Measurements from ENCODE around the gene COPS3. TPM values are rescaled to one million over a fixed set of nuclear protein-coding genes. Genes with fewer than 3 reads are reported as not detected.

The COPS3 gene
- total RNA-seq, 1 donor from 2014 or later: 36.6 TPM

DNA sequence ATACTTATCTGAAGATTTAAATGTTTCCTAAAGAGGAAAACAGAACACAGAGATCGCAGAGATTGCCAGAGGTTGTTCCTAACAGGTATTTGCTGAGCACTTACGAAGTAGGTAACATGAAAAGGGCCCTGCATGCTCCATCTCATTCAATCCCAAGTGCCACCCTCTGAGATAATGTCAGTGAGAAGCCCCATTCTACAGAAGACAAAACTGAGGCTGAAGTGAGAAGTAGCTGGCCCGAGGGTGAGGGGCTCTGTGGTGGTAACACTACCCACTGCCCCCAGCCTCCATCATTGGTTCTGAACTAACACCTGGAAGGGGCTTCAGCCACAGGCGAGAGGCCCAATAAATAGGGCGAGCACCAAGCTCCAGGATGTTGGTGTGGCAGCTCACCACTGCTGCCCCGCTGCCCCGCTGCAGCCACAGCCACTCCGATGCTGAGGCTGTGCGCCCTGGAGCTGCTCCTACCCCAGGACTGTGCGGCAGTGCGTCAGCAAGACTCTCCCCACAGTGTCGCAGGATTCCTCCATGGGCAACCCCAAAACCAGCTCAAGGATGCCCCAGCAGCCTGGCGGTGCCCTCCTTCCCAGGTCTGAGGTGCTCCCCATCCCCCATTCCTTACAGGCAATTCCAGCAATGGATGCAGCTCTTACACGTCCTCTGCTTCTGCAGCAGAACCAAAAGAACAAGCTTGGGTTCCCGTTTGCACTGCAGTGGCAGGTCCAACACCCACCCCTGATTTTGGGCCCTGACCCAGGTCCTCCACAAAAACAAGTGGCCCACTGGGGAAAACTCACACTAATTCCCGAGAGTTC, 54.4 kb downstream of the COPS3 start:
- Histone ChIP-seq H3K27me3 (no peaks in the 10 kb centered on the region), H3K36me3 (peaks cover 95 to 100% of the 10 kb centered on the region in 2 donors), H3K4me1 (no peaks in the 10 kb centered on the region), H3K4me3 (no peak overlapping the region), H3K9me3 (no peaks in the 10 kb centered on the region), H3K27ac (no peak overlapping the region)
- no peak for TF ChIP-seq CTCF (IDR thresholded peaks at IDR 0.05)
- intact Hi-C loops (cut with DNase I): no loop called here
- no peak for DNase-seq (ENCODE audit: low spot score in 2 of 2)

- Histone ChIP-seq H3K27me3 (no peaks in the 10 kb centered on the region), H3K36me3 (peaks cover 96 to 100% of the 10 kb centered on the region in 2 donors)
- intact Hi-C loops (cut with DNase I): no loop called here
These were observed 55.1 kb downstream of the COPS3 start for GRCh38 chr17:17225901-17226300.

DNA sequence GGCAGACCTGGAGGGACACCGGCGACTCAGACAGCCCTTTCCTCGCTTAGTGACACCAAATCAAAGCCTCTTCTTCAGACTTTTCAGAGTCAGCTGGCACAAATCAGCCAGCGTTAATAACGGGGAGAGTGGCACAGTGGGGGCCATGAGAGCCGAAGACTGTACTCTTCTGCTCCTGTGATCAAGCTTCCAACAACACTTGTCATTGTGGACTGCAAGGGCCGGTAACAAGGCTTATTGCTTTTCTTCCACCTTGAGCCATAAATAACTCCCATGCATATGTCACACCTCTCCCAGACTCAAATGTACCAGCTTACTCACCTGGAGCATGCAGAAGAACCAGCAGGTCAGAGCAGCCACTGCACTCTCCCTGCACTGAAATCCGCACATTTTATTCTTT, 56.9 kb downstream of the COPS3 start:
- Histone ChIP-seq H3K27ac (no peak overlapping the region), H3K27me3 (no peaks in the 10 kb centered on the region), H3K4me3 (no peak overlapping the region), H3K9me3 (no peaks in the 10 kb centered on the region), H3K4me1 (no peaks in the 10 kb centered on the region), H3K36me3 (peaks cover 97% of the 10 kb centered on the region in 2 donors)
- no peak for DNase-seq (ENCODE audit: low spot score in 2 of 2)
- intact Hi-C loops (cut with DNase I): no loop called here
- no peak for TF ChIP-seq CTCF (IDR thresholded peaks at IDR 0.05)

More at GRCh38 chr17:17225901-17226300, 55.1 kb downstream of the COPS3 start:
- no peaks in the 10 kb centered on the region for H3K9me3 ChIP-seq
- no peak overlapping the region for H3K27ac ChIP-seq
- no peak overlapping the region for H3K4me3 ChIP-seq
- H3K4me1 ChIP-seq: no peaks in the 10 kb centered on the region
- no peak for TF ChIP-seq CTCF (IDR thresholded peaks at IDR 0.05)
- no peak for DNase-seq (ENCODE audit: low spot score in 2 of 2)

- DNase-seq (ENCODE audit: low spot score in 2 of 2): no peak
- TF ChIP-seq CTCF (IDR thresholded peaks at IDR 0.05): no peak
- Histone ChIP-seq H3K36me3 (peaks cover 97% of the 10 kb centered on the region in 2 donors), H3K4me3 (no peak overlapping the region), H3K27me3 (no peaks in the 10 kb centered on the region), H3K27ac (no peak overlapping the region), H3K4me1 (no peaks in the 10 kb centered on the region), H3K9me3 (no peaks in the 10 kb centered on the region)
- intact Hi-C loops (cut with DNase I): no loop called here
These were observed 57.3 kb downstream of the COPS3 start for GRCh38 chr17:17223736-17224135.

- TF ChIP-seq CTCF (IDR thresholded peaks at IDR 0.05): no peak
- DNase-seq (ENCODE audit: low spot score in 2 of 2): no peak
- no peak overlapping the region for H3K4me3 ChIP-seq
- H3K36me3 ChIP-seq: peaks cover 95 to 97% of the 10 kb centered on the region in 2 donors
- H3K9me3 ChIP-seq: no peaks in the 10 kb centered on the region
- H3K27me3 ChIP-seq: no peaks in the 10 kb centered on the region
- no peaks in the 10 kb centered on the region for H3K4me1 ChIP-seq
- no peak overlapping the region for H3K27ac ChIP-seq
- intact Hi-C loops (cut with DNase I): no loop called here
These were observed 59.7 kb downstream of the COPS3 start for GRCh38 chr17:17221329-17221728.
